HL-60/S4 treated with retinoic acid at 250 ng/mL for 4 days and 3 days (cell line): ENCODE results near the gene GLO1.
"Not testable (repeated sequence)": the region's sequence is repeated elsewhere in the genome, so short reads cannot be mapped to it uniquely, and the experiment has no call there.

Experiments
- in situ Hi-C: fragments of 300-500 bp; cut with MboI; formaldehyde crosslinking; loops from 2 replicates; pipeline ENCODE4 v1.7.0; 2022; ENCODE audit warnings: low sequenced_read_pairs

GLO1 gene

DNA sequence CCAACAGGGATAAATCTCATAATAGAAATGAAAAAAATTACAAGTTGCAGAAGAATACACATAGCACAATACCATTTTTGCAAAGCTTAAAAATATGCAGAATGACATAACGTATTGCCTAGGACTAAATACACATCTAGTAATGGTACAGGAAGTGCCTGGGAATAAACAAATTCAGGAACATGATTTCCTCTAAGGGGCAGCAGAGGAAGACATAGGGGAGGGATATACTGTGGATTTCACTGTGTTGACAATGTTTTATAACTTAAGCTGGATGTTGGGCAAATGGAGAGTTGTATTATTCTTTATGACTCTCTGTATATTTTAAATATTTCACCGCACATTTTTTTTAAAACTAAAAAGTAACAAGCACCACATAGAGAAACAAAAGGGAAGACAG, 5.6 kb upstream of the GLO1 start:
- in situ Hi-C loops: no loop called here

DNA sequence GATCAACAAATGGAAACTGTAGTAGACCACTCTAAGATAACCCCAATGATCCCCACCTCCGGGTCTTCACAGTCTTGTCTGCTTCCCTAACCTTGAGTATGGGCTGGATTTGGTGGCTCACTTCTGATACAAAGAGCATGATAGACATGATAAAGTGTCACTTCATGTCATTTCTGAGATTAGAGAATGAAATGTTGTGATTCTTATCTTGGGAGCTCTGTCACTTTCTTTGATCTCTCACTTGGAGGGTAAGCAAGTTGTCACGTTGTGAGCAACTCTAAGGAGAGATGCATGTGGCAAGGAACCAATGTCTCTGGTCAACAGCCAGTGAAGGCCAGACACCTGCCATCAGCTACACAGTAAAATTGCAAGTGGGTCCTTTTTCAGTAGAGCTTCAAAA, 3.0 kb upstream of the GLO1 start:
- in situ Hi-C loops: no loop called here

GRCh38 chr6:38703949-38704590, 1.1 kb upstream of the GLO1 start:
- in situ Hi-C loops: no loop called here

DNA sequence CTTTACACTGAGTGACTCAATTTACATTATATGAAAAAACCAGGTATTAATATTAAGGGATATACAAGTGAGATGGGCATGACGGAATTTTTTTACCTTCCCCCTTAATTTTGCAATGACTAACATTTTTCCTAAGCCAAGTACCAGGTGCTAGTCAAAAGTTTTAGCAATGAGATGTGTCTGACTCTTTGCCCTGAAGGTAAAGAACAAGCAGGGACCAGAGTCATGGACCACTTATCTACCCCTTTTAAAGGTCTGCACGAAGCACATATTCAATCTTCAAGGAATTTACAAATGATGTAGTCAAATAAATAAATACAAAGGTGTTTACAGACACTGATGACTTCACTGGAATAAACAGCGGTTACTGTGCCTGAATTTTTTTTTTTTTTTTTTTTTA, 1.4 kb downstream of the GLO1 start:
- in situ Hi-C loops: no loop called here

GRCh38 chr6:38699702-38700101, 3.2 kb downstream of the GLO1 start:
- in situ Hi-C loops: not testable (repeated sequence)

GRCh38 chr6:38697846-38698245, 5.1 kb downstream of the GLO1 start:
- in situ Hi-C loops: no loop called here

DNA sequence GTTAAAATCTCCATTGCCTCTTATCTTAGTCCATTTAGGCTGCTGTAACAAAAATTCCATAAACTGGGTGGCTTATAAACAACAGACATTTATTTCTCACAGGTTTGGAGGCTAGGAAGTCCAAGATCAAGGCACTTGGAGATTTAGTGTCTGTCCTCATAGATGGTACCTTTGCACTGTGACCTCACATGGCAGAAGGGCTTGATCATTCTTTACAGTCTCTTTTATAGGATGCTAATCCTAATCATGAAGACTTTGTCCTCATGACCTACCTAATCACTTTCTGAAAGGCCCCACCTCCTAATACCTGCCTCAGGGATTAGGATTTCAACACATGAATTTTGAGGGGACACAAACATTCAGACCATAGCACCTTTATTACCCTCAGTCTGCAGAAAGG, 6.6 kb downstream of the GLO1 start:
- in situ Hi-C loops: no loop called here

DNA sequence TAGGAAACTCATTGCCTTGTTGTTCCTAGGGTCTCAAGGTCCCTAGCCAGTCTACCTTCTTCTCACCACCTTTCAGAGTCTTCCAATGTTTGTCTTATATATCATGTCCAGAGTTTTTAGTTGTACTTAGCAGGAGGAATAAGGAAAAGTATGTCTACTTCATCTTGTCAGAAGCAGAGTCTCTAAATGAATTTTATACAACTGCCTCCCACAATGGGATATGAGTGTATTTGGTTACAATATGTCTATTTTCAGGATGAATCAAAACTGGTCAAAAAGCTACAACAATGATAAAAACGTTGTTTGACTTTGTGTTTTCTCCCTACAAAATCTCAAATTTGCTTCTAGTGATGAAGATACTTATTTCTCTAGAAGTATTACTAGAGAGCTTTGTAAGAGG, 7.0 kb downstream of the GLO1 start:
- in situ Hi-C loops: no loop called here

DNA sequence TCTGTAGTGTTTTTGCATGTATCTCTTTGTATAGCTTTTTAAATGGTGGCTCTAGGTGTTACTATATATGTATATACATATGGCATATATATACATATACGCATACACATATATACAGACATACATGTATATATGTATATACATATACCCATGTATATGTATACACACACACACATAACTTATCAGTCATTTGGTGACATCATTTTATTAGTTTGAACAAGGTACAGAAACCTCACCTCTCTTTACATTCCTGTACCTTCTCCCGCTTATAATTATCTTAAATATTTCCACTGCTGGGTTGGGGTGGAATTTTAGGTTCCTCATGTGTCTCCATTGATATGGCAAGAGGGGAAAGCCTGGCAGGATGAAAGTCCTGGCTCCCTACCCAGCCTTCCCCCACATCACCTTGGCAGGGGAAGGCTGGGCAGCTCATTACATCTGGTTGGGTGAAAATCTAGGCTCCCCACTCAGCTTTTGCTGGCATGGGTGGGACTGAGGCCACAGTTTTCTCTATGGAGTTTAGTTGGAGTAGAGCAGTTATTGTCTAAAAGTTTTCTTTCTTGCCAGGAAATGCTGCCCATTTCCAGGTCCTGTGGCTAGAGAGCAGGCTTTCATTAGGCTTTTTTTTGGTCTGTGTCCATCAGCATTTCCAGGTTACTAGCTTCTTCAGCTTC, 7.6 kb downstream of the GLO1 start:
- in situ Hi-C loops: no loop called here

GRCh38 chr6:38688579-38689087, 14.3 kb downstream of the GLO1 start:
- in situ Hi-C loops: no loop called here

DNA sequence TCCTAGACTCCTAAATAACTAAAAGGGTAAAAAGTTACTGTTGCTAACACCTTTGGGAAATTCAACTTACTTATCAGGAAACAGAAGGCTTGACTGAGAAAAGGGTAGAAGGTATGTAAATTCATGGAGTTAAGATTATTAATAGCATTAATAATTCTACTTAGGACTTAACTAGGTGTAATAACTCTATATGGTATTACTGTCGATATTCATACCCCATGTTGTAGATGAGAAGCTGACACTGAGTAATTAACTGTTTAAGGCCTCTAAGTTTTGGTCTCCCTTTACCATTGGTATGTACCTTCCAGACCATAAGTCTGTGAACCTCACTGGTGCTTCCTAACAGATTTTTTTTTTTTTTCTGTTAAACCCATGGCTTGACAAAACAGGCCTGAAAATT, 15.4 kb downstream of the GLO1 start:
- in situ Hi-C loops: no loop called here

DNA sequence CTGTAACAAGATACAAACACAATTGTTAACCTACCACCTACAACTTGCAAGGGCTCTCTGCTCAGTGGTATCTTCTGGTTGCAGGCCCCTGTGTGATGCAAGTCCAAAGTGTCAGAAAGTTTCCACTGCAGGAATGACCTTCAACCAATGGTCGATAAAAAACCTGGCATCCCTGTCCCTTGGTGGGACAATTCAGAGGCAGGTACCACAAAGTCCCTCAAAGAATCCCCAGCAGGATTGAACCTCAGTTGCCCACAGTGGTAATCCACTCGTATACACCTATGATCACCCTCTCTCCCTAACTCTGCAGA, 15.9 kb downstream of the GLO1 start:
- in situ Hi-C loops: no loop called here

GRCh38 chr6:38686270-38687042, 16.5 kb downstream of the GLO1 start:
- in situ Hi-C loops: no loop called here

GRCh38 chr6:38684904-38685303, 18.0 kb downstream of the GLO1 start:
- in situ Hi-C loops: no loop called here

GRCh38 chr6:38684237-38684636, 18.7 kb downstream of the GLO1 start:
- in situ Hi-C loops: no loop called here

DNA sequence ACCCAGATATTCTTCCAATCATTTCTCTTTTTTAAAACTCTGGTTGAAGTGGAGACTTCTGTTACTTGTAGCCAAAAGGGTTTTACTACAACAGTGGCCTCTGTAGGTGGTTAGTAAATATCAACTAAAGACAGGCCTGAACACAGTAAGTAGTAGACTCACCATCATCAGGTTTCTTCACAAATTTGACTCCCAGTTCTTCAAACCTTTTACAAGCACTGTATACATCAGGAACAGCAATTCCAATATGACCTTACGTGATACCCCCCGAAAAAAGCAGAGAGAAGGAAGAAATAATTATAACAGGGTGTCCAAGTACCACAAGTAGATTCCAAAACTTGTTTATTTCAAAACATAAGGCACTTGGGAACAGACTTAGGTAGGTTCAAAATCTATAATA, 21.1 kb downstream of the GLO1 start:
- in situ Hi-C loops: no loop called here

DNA sequence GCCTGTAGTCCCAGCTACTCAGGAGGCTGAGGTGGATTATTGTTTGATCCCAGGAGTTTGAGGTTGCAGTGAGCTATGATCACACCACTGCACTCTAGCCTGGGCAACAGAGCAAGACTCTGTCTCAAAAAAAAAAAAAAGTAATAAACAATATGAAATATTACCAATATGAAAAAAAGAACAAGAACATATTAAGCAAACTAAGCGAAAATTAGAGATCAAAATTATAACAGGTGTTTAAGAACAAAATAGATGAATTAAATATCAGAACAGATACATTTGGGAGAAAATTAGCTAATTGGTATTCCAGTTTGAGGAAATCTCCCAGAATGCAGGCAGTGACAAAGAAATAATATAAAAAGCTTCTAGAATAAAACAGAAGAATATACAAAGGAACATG, 23.3 kb downstream of the GLO1 start:
- in situ Hi-C loops: no loop called here

DNA sequence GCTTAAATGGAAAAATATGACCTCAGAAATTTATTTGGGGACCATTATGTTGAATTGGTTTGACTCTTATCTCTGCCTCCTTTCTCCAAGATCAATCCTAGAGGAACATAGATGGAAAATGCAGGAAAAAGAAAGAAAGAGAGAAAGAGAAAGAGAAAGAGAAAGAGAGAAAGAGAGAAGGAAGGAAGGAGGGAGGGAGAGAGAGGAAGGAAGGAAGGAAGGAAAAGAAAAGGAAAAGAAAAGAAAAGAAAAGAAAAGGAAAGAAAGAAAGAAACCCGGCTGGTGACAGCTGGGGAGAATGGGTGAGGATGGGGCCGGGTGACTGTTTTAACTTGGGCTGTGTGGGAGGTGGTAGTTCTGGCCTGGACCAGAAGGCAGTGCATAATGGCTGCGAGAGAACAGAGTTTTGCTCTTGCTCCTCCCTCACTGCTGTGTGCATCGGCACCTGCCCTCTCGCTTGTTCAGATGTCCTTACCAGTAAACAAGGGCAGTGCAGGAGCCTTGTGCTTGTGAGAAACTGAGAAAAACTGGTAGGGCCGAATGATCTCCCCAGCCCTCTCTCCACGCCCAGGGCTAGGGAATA, 24.7 kb downstream of the GLO1 start:
- in situ Hi-C loops: no loop called here

GRCh38 chr6:38676974-38677544, 25.9 kb downstream of the GLO1 start:
- in situ Hi-C loops: no loop called here

DNA sequence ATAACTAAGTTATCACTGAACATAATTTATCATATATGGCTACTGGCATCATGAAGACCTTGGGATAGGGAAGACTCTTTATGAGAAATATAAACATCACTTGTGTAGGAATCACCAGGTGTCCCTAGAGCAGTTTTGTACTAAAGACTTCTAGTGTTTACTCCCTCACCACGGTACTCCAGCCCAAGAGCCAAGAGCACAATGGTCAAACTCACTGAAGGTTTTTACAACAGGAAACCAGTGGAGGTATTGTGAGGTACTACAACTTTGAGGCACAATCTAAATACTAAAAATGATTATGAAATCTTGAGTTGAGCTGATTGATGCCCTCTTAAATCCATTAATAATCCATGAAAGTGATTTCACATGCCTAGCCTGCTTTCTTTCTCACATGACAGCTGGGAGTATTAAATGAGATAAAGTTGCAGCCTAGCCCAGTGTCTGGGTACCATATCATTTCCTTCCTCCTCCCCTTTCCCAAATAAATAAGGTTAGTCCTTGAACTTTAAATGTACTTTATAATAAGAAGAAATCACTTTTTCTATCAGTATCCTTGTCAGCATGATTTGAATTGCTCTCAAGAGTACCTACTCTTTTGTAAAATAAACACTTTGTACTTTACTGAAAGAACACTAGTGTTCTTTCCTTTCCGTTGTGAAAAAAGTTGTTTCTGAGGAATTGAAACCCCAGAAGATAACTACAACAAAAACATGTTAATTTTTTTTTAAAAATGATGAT, 26.5 kb downstream of the GLO1 start:
- in situ Hi-C loops: no loop called here
